GM18507 (cell line): Measurements from ENCODE around the gene CCNQ.
"Not testable (repeated sequence)": the region's sequence is repeated elsewhere in the genome, so short reads cannot be mapped to it uniquely, and the experiment has no call there.

ENCODE experiments used
- DNase-seq: peaks from one replicate; pipeline ENCODE4 v3.0.0; 2011; ENCODE audit warnings: low read depth; ENCODE audit not compliant: insufficient read length; ENCODE audit errors: extremely low spot score
- FAIRE-seq: peaks from 2 replicates; lab custom pipeline; 2011; peaks lifted over from hg19 to GRCh38; lab: Jason Lieb, UNC

The CCNQ gene

GRCh38 chrX:153624196-153625091, 25.5 kb upstream of the CCNQ start:
- no peak for DNase-seq
- FAIRE-seq, result no peak

GRCh38 chrX:153623310-153624029, 24.5 kb upstream of the CCNQ start:
- FAIRE-seq, result no peak
- DNase-seq, result no peak

GRCh38 chrX:153622661-153623309, 23.8 kb upstream of the CCNQ start:
- DNase-seq, result no peak
- no peak for FAIRE-seq

- no peak for FAIRE-seq
- DNase-seq, result no peak
Observed at GRCh38 chrX:153621949-153622598, 23.1 kb upstream of the CCNQ start.

- DNase-seq (no peak), FAIRE-seq (no peak)
Observed at GRCh38 chrX:153620576-153620975, 21.6 kb upstream of the CCNQ start.

- no peak for FAIRE-seq
- no peak for DNase-seq
Observed at GRCh38 chrX:153614818-153615217, 15.9 kb upstream of the CCNQ start.

GRCh38 chrX:153612413-153612812, 13.5 kb upstream of the CCNQ start:
- DNase-seq, result no peak
- no peak for FAIRE-seq

- DNase-seq (no peak), FAIRE-seq (no peak)
Observed at GRCh38 chrX:153611298-153612095, 12.6 kb upstream of the CCNQ start.

GRCh38 chrX:153610836-153611213, 11.9 kb upstream of the CCNQ start:
- DNase-seq (no peak), FAIRE-seq (no peak)

GRCh38 chrX:153609917-153610835, 11.2 kb upstream of the CCNQ start:
- DNase-seq (peak; percentile 37), FAIRE-seq (peak; percentile 65)

GRCh38 chrX:153608806-153609205, 9.9 kb upstream of the CCNQ start:
- DNase-seq, result no peak
- no peak for FAIRE-seq

GRCh38 chrX:153608376-153608775, 9.4 kb upstream of the CCNQ start:
- DNase-seq (no peak), FAIRE-seq (no peak)

GRCh38 chrX:153606503-153606902, 7.6 kb upstream of the CCNQ start:
- DNase-seq, result no peak
- FAIRE-seq, result no peak

GRCh38 chrX:153604666-153605380, 5.9 kb upstream of the CCNQ start:
- FAIRE-seq, result not testable (repeated sequence)

GRCh38 chrX:153603131-153603656, 4.3 kb upstream of the CCNQ start:
- FAIRE-seq (no peak), DNase-seq (no peak)

More at GRCh38 chrX:153604666-153605380, 5.9 kb upstream of the CCNQ start:
- DNase-seq, result not testable (repeated sequence)

GRCh38 chrX:153602601-153603000, 3.7 kb upstream of the CCNQ start:
- no peak for DNase-seq
- FAIRE-seq, result no peak

GRCh38 chrX:153601511-153602110, 2.7 kb upstream of the CCNQ start:
- DNase-seq, result no peak
- FAIRE-seq, result no peak
